Measurements from ENCODE around the gene GLRX2. TPM values are rescaled to one million over a fixed set of nuclear protein-coding genes. Genes with fewer than 3 reads are reported as not detected.
A peak's percentile ranks its signal among the peaks of the same experiment; 100 is the strongest.

GLRX2 gene
- total RNA-seq, 1 donor from 2014 or later = 14.6 TPM

DNA sequence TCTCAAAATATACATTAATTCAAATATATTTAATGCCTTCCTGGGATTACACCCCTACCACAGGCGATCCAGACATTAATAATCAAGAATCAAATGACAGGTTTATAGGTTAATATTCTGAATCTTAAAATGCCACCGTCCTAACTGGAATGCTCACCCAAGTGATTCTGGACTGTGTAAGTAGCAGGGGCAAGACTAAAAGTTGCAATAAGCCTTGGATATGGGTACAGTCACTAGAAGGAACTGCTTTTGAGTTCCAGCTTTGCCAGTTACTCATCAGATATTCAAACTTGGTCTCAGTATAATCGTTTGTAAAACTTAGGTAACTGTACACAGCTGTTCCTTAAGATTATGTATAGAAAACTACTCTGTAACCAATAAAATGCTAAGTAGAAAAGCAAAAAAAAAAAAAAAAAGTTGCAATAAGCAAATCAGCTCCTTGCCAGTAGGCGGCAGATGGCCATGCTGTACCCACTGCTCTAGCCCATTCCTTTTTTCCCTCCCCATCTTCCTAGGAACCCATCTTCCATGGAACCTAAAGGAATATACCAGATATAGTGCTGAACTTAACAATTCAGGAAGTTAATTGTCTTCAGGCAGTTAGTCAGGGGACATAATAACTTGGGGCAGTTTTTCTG lies 35.3 kb downstream of the GLRX2 start:
- H3K36me3 ChIP-seq (ENCODE audit: control insufficient read depth, insufficient read depth, low read length) = no peaks in the 10 kb centered on the region
- no peak for DNase-seq (ENCODE audit: low read depth)
- TF ChIP-seq, protein P1, sequence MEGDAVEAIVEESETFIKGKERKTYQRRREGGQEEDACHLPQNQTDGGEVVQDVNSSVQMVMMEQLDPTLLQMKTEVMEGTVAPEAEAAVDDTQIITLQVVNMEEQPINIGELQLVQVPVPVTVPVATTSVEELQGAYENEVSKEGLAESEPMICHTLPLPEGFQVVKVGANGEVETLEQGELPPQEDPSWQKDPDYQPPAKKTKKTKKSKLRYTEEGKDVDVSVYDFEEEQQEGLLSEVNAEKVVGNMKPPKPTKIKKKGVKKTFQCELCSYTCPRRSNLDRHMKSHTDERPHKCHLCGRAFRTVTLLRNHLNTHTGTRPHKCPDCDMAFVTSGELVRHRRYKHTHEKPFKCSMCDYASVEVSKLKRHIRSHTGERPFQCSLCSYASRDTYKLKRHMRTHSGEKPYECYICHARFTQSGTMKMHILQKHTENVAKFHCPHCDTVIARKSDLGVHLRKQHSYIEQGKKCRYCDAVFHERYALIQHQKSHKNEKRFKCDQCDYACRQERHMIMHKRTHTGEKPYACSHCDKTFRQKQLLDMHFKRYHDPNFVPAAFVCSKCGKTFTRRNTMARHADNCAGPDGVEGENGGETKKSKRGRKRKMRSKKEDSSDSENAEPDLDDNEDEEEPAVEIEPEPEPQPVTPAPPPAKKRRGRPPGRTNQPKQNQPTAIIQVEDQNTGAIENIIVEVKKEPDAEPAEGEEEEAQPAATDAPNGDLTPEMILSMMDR (IDR thresholded peaks at IDR 0.05; ENCODE audit: insufficient read depth, low read length, poor library complexity, severe bottlenecking) = peak; percentile 54
- H3K4me3 ChIP-seq (ENCODE audit: low read depth, low read length) = no peak overlapping the region
- H3K27me3 ChIP-seq (ENCODE audit: control insufficient read depth, insufficient read depth, low read length) = no peaks in the 10 kb centered on the region

DNA sequence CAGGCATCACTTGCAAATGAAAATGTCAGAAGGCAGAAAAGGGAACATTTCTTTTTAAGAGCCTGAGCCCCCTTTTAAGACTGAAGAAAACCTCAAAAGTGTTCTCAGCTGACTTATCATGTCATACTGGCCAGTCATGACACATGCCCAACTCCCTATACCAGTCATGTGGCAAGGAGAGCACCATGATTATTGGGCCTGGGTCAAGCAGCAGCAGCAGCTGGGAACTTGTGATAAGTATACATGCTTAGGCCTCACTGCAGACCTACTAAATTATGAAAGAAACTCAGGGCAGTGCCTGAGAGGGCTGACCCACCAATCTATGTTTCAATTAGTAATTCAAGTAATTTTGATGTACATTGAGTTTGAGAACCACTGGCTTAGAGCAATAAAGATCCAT lies 37.2 kb downstream of the GLRX2 start:
- no peaks in the 10 kb centered on the region for H3K36me3 ChIP-seq (ENCODE audit: control insufficient read depth, insufficient read depth, low read length)
- TF ChIP-seq, protein P1 (IDR thresholded peaks at IDR 0.05; ENCODE audit: insufficient read depth, low read length, poor library complexity, severe bottlenecking) = no peak
- no peaks in the 10 kb centered on the region for H3K27me3 ChIP-seq (ENCODE audit: control insufficient read depth, insufficient read depth, low read length)
- DNase-seq (ENCODE audit: low read depth) = no peak
- no peak overlapping the region for H3K4me3 ChIP-seq (ENCODE audit: low read depth, low read length)

DNA sequence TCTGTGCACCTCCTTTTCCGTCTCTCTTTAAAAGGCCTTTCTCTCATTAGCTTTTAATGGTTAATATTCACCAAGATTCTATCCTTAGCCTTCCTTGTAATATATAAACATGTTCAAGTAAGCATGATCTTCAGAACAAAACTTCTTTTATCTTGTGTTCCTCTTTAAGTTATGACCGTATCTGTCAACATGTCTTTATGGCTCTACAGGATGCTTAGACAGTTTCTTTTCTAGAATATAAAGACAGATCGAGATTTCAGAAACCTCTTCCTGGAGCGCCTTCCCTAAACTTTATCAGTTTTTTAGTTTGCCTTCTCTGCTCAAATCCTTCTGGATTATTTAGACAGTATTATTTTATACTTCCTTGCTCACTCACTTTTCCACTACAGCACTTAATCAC lies 38.6 kb downstream of the GLRX2 start:
- Histone ChIP-seq H3K27me3 (ENCODE audit: control insufficient read depth, insufficient read depth, low read length) (no peaks in the 10 kb centered on the region), H3K36me3 (ENCODE audit: control insufficient read depth, insufficient read depth, low read length) (no peaks in the 10 kb centered on the region), H3K4me3 (ENCODE audit: low read depth, low read length) (no peak overlapping the region)
- TF ChIP-seq, protein P1 (IDR thresholded peaks at IDR 0.05; ENCODE audit: insufficient read depth, low read length, poor library complexity, severe bottlenecking) = no peak
- DNase-seq (ENCODE audit: low read depth) = no peak

DNA sequence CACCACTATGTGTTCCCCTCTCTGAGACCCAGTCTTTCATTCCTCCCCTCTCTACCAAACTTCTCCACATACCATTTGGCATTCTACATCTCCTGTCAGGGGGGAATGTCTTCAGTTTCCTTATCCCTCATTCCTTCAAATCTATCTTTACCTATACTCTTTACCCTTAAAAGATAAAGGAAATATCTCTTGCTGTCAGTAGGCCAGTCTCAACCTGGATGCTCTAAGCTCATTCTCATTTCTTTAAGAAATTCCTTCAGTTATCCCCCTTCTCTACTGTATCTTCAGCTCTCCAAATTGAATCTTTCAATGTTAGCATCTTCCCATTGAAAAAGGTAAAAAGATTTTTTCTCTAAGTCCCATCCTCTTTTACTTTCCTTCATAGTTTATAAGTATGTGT lies 39.3 kb downstream of the GLRX2 start:
- no peak overlapping the region for H3K4me3 ChIP-seq (ENCODE audit: low read depth, low read length)
- TF ChIP-seq, protein P1 (IDR thresholded peaks at IDR 0.05; ENCODE audit: insufficient read depth, low read length, poor library complexity, severe bottlenecking) = no peak
- H3K27me3 ChIP-seq (ENCODE audit: control insufficient read depth, insufficient read depth, low read length) = no peaks in the 10 kb centered on the region
- no peak for DNase-seq (ENCODE audit: low read depth)
- H3K36me3 ChIP-seq (ENCODE audit: control insufficient read depth, insufficient read depth, low read length) = no peaks in the 10 kb centered on the region

DNA sequence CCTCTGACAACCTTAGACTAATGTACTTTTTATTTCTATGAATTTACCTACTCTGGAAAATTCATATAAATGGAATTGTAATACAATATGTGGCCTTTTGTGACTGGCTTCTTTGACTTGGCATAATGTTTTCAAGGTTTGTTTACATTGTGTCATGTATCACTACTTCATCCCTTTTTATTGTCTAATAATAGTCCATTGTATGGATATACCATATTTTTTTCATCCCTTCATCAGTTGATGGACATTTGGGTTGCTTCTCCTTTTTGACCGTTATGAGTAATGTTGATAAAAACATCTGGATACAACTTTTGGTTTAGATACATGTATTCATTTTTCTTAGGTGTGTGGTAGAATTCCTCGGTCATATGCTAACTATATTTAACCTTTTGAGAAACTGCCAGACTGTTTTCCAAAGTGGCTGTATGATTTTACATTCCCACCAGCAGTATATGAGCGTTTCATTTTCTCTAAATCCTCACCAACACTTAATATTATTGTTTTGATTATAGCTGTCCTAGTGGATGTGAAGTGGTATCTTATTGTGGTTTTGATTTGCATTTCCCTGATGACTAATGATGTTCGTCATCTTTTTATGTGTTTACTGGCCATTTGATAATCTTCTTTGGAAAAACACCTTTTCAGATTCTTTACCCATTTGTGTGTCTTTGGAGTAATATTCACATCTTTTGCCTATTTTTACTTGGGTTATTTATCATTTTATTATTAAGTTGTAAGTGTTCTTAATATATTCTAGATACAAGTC lies 42.3 kb downstream of the GLRX2 start:
- no peaks in the 10 kb centered on the region for H3K27me3 ChIP-seq (ENCODE audit: control insufficient read depth, insufficient read depth, low read length)
- DNase-seq (ENCODE audit: low read depth) = no peak
- no peaks in the 10 kb centered on the region for H3K36me3 ChIP-seq (ENCODE audit: control insufficient read depth, insufficient read depth, low read length)
- TF ChIP-seq, protein P1 (IDR thresholded peaks at IDR 0.05; ENCODE audit: insufficient read depth, low read length, poor library complexity, severe bottlenecking) = no peak
- no peak overlapping the region for H3K4me3 ChIP-seq (ENCODE audit: low read depth, low read length)

Data from kidney epithelial cell (primary cell).